Stimulated activated CD8-positive, alpha-beta memory T cell treated with anti-CD3 and anti-CD28 coated beads, Interleukin-4, amount 100 ng/mL, for 1 hour (primary cell): ENCODE data around the gene EID1.
"Not testable (repeated sequence)": the region's sequence is repeated elsewhere in the genome, so short reads cannot be mapped to it uniquely, and the experiment has no call there.

Experiments used
- DNase-seq, 2 donors: peaks; one replicate each; pipeline ENCODE4 v3.0.0-alpha.2; 2020; ENCODE audit warnings: low read depth in 2 of 2, low spot score in 1 of 2

The EID1 gene

GRCh38 chr15:48905847-48906246 lies 27.9 kb downstream of the EID1 start:
- DNase-seq: no peak

- not testable (repeated sequence) for DNase-seq
These were observed 31.4 kb downstream of the EID1 start for GRCh38 chr15:48909313-48909712.

GRCh38 chr15:48910554-48910953 lies 32.6 kb downstream of the EID1 start:
- not testable (repeated sequence) for DNase-seq

GRCh38 chr15:48913141-48913540 lies 35.2 kb downstream of the EID1 start:
- DNase-seq: no peak

GRCh38 chr15:48914717-48915116 lies 36.8 kb downstream of the EID1 start:
- no peak for DNase-seq

GRCh38 chr15:48915861-48916260 lies 37.9 kb downstream of the EID1 start:
- DNase-seq: no peak

- no peak for DNase-seq
These were observed 38.8 kb downstream of the EID1 start for GRCh38 chr15:48916721-48917120.

GRCh38 chr15:48922046-48922445 lies 44.1 kb downstream of the EID1 start:
- no peak for DNase-seq

GRCh38 chr15:48924528-48925393 lies 46.8 kb downstream of the EID1 start:
- DNase-seq: no peak

GRCh38 chr15:48925714-48926223 lies 47.8 kb downstream of the EID1 start:
- no peak for DNase-seq

GRCh38 chr15:48928877-48929538 lies 51.1 kb downstream of the EID1 start:
- DNase-seq: no peak

GRCh38 chr15:48929661-48930060 lies 51.7 kb downstream of the EID1 start:
- DNase-seq: no peak
